Testis (tissue), 2 donors: ENCODE measurements around the gene KLK10.

ENCODE experiments used
- CTCF ChIP-seq, 3 experiments: fragments of 450-650 bp in 2 of 3; fragments of 200-600 bp in 1 of 3; sonication (generic) in 1 of 3; IDR thresholded peaks; one replicate each; pipeline ENCODE4 v1.5.1; 2016 to 2019; ENCODE audit warnings: antibody characterized with exemption in 3 of 3, mild to moderate bottlenecking in 2 of 3, moderate library complexity in 1 of 3
- POLR2A ChIP-seq: fragments of 450-650 bp; IDR thresholded peaks from one replicate; pipeline ENCODE4 v1.6.1; 2017; ENCODE audit warnings: antibody characterized with exemption, mild to moderate bottlenecking, moderate library complexity

GRCh38 chr19:51040151-51040550 lies 20.6 kb upstream of the KLK10 start:
- TF ChIP-seq POLR2A, result no peak
- TF ChIP-seq CTCF (IDR thresholded peaks at IDR 0.05), result no peak
